Stimulated activated CD4-positive, alpha-beta T cell treated with anti-CD3 and anti-CD28 coated beads, Interleukin-4, amount 100 ng/mL, for 4 hours (primary cell): Measurements from ENCODE around the gene TMEM154.

Experiments used
- DNase-seq, 2 experiments: peaks; one replicate each; pipeline ENCODE4 v3.0.0-alpha.2; 2020

Gene TMEM154

DNA sequence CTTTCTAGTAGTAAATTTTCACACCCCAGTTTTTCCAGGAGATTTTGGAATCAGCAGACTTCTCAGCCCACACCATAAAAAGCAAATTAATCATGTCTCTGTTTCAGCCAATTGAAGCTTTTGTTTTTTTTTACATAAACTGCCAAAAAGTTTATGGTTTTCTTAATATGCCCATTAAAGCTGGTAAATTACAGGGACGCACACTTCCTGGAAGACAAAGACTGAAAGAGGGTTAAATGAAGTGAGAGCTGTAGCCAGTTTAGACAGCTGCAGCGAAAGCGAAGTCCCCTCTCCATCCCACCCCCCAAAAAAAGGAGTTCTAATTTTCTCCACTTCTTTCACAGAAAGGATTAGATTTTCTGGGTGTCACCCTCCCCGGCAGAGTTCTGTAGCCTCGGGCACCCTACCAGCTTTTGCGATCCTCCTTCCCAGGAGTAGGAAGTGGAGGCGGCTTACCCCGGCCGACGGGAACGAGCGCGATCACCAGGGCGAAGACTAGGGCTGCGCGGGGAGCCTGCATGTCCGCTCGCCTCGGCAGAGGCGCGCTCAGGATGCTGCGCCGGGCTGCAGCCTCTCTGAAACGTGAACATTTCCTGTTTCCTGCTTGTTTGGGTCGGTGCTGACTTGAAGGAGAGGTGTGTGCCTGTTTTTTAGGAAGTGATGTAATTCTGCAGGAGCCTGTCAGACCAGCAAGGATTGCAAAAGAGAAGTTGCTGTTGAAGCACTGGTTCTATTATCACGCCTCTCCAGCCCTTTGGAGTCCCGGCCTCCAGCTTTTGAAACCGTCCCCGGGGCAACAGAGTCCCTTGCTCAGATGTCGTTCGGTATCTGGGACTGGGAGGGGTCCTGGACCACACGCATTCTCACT lies at the start of gene TMEM154:
TSS of gene TMEM154 (minus strand) at position 584 of the 868 bp plus-strand sequence. CDS start at position 520, 64 bp downstream.
- DNase-seq = peak; percentile 47 to 50

GRCh38 chr4:152729466-152729865 lies 49.7 kb upstream of the TMEM154 start:
- DNase-seq = no peak

DNA sequence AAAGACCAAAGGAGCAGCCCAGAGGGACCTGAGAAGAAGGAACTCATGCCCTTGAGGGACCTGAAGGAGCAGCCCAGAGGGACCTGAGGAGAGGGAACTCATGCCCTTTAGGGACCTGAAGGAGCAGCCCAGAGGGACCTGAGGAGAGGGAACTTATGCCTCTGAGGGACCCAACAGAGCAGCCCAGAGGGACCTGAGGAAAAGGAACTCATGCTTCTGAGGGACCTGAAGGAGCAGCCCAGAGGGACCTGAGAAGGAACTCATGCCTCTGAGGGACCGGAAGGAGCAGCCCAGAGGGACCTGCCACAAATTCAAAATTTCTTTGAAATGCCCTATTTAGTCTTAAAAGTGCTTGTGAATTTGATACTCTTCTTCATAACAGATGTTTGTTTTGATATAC lies 48.5 kb upstream of the TMEM154 start:
- no peak for DNase-seq

- no peak for DNase-seq
These were observed 48.0 kb upstream of the TMEM154 start for GRCh38 chr4:152727784-152728183.

- no peak for DNase-seq
These were observed 44.7 kb upstream of the TMEM154 start for GRCh38 chr4:152724494-152724893.

- DNase-seq = no peak
These were observed 43.4 kb upstream of the TMEM154 start for GRCh38 chr4:152723236-152723635.

GRCh38 chr4:152719801-152720556 lies 40.2 kb upstream of the TMEM154 start:
- no peak for DNase-seq

DNA sequence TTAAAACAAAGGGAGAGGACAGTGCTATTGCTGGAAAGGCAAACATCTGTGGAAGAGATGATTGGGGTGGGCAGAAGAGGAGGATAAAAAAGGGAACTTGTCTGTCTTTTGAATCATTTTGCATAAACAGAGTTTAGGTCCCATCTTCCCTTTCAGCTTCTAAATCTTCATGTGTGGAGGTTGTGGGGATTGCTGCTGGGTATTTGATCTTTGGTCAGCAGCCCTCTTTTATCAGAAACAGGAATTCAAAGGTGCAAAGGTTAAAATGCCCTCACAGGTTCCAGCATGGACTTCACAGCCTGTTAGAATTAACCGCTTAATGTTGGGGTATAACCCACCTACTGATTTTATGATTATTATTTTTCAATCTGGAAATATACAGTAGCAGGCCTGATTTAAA lies 39.5 kb upstream of the TMEM154 start:
- no peak for DNase-seq

GRCh38 chr4:152715076-152715475 lies 35.3 kb upstream of the TMEM154 start:
- no peak for DNase-seq

GRCh38 chr4:152713951-152714705 lies 34.3 kb upstream of the TMEM154 start:
- no peak for DNase-seq

DNA sequence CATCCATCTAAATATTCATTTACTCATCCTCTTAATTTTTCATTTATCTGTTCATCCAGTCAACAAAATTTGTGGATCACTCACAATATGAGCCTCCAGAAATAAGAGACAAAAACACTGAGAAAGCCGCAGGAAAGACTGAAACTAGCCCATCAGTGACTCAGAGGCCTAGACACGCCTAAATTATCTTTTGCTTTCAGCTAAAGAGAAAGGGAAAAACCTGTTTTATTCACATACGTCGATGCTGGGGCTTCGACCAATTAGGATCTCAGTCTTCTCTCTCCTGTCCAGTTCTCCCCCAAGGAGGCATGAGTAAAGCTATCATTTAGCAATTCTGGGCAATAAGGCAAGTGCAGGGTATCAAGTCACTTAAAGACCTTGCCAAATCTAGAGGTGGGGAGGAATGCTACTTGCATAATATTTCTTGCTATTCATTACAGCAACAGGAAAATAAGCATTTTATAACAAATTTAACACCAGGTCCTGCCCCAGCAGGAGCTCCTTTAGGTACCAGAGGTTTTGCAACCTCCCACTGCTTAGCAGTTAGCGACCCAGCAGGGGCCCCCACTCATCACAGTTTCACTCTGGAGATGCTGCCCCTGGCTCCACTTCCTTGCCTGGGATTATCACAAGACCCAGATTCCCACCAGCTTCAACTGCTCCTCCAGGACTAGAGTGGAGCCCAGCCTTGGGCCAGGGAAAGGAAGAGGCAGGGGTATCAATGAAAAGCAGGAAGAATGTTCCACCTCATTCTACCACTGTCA lies 30.1 kb upstream of the TMEM154 start:
- DNase-seq = no peak

DNA sequence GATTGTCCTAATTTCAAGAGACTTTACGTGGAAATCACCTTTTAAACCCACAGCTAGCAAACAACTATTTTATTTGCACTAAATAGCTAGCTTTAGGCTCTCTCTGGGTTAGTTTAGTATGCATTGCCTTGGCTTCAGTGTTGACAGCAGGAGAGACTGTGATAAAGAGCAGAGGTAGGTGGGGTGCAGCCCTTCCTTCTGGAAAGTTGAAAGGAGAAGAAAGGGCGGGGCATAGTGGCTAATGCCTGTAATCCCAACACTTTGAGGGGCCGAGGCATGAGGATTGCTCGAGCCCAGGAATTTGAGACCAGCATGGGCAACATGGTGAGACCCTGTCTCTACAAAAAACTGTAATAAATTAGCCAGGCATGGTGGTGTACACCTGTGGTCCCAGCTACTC lies 29.0 kb upstream of the TMEM154 start:
- DNase-seq = no peak

DNA sequence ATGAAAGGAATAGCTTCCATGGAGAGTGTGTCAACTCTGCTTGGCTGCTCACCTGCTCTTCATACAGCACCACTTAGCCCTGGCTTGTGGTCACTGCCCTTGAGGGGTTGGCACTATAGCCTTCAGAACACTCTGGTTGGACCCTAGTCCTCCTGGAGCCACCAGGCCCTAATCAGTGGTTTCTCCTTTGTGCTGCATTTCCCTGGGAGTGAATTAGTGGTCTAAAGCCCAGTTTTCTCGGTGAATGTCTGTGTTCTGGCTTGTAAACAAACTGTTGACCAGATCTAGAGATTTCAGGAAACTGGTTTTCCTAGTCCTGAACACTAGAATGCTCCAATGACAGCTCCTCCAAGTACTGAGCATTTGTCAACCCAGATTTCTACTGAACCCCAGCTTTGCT lies 28.6 kb upstream of the TMEM154 start:
- DNase-seq = no peak

GRCh38 chr4:152707632-152708031 lies 27.8 kb upstream of the TMEM154 start:
- DNase-seq = no peak

GRCh38 chr4:152705903-152706302 lies 26.1 kb upstream of the TMEM154 start:
- no peak for DNase-seq

DNA sequence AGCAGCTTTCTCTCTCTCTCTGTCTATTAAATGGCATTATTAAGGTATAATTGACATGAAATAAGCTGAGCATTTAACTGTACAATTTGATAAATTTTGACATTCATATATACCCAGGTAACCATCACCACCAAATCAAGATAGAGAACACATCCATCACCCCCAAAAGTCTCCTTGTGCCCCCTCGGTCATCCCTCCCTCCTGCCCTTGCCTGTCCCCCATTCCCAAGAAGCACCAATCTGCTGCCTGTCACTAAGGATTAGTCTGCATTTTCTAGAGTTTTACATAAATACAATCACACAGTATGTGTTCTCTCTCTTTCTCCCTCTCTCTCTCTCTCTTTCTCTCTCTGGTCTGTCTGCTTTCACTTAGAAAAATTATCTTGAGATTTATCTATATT lies 25.0 kb upstream of the TMEM154 start:
- DNase-seq = no peak

DNA sequence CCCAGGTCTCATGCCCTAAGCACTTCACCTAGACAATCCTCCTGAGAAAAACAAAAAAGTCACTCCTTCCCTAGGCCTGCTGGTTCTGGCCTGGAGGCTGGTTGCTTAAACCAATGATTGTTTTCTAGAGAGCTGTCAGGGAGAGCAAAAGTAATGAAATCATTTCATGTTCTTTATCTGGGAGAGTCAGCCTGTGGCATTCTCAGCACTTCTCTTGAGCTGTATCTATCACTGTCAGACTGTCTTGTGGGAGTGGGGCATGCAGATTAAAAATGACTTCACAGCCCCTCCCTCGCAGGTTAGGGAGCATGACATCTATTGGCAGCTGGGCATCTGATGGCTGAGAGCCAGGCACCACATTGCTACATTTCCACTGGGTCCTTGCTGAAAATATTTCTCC lies 20.4 kb upstream of the TMEM154 start:
- DNase-seq = no peak

- no peak for DNase-seq
These were observed 19.5 kb upstream of the TMEM154 start for GRCh38 chr4:152699313-152699712.

DNA sequence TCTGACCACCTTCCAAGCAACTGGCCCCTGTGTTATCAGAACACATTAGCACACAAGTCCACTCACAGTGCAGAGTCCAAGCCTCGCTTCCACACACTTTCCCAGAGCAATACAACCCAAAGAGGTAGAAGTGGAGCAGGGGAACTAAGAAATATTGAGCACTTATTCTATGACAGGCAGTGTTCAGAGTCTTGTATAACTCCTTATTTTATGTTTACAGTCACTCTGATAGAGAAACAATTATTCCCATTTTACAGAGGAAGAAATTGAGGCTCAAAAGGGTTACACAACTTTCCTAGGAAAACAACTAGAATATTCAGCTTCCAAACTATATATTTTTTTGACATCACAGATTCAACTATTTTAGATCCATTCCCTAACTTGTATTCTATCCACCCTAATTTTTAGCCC lies 18.3 kb upstream of the TMEM154 start:
- DNase-seq = no peak

DNA sequence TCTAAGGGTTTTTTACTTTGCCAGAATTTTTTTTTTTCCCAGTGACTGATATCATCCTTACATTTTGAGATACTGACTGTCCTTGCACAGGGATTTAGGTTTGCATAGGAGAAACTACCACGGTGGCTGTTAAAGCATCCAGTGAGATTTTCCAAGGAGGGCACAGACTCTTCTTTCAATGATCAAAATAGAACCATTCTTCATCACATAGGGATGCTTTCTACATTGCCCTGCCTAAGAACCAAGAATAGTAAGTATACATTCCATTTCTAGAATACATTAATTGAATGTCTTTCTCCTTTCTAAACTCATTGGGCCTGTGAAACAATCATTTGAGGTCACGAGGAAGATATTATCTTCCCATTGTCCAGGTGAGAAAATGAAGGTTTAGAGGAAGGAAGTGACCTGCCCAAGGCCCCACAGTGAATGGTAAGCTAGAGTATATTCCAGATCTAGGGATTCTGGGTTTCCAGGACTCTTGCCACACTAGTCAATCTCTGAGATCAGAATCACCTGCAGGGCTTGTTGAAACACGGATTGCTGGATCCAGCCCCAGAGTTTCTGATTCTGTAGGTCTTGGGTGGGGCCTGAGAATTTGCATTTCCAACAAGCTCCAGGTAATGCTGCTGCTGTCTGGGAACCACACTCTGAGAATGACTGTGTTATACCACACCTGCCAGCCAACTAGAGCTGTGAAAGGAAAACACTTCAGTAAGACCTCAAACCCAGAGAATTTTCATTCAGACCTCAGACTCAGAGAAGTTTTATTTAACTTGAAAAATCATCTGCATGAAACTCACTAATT lies 17.7 kb upstream of the TMEM154 start:
- no peak for DNase-seq

- DNase-seq = peak; percentile 18 to 44
These were observed 17.0 kb upstream of the TMEM154 start for GRCh38 chr4:152696764-152697261.

DNA sequence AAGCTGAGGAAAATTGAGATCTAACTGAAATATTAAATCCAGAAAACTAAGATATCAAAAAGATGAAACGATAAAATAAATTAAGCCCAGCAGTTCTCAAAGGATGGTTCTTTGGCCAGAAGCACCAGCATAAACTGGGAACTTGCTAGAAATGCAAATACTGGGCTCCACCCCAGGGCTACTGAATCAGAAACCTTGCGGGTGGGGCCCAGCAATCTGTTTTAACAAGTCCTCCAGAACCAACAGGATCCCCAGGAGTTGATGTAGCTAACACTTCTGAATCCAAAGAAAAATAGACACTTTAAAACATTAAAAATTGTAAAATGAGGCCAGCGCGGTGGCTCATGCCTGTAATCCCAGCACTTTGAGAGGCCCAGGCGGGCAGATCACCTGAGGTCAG lies 14.1 kb upstream of the TMEM154 start:
- no peak for DNase-seq
